ENCODE results near the gene PLEKHF1.
"Not testable (repeated sequence)": the region's sequence is repeated elsewhere in the genome, so short reads cannot be mapped to it uniquely, and the experiment has no call there.

PLEKHF1 gene

GRCh38 chr19:29665215-29665825 lies at the start of gene PLEKHF1:
TSS of gene PLEKHF1 (plus strand) at chr19:29665461. CDS start at chr19:29673840, 8,379 bp downstream.
- DNase-seq, result peak; percentile 83

- DNase-seq, result no peak
Observed at GRCh38 chr19:29615891-29616425, 49.3 kb upstream of the PLEKHF1 start.

DNA sequence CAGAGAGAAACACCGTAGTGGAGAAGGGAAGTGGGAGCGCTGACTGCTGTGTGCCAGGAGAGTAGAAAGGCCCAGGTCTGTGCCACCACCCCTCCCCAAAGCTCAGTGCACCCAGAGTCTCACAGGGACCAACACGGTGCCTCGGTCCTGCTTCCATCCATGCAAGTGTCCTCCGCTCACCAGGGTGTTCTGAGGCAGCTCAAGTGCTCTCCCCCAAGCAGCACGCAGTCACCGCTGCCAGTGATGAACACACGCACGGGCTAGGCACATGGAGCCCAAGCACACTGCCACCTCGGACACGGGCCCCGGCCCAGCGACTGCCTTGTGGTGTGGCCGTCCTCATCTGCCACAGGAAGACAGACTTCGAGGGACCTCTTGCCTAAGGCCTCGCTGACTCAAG lies 48.7 kb upstream of the PLEKHF1 start:
- DNase-seq, result no peak

DNA sequence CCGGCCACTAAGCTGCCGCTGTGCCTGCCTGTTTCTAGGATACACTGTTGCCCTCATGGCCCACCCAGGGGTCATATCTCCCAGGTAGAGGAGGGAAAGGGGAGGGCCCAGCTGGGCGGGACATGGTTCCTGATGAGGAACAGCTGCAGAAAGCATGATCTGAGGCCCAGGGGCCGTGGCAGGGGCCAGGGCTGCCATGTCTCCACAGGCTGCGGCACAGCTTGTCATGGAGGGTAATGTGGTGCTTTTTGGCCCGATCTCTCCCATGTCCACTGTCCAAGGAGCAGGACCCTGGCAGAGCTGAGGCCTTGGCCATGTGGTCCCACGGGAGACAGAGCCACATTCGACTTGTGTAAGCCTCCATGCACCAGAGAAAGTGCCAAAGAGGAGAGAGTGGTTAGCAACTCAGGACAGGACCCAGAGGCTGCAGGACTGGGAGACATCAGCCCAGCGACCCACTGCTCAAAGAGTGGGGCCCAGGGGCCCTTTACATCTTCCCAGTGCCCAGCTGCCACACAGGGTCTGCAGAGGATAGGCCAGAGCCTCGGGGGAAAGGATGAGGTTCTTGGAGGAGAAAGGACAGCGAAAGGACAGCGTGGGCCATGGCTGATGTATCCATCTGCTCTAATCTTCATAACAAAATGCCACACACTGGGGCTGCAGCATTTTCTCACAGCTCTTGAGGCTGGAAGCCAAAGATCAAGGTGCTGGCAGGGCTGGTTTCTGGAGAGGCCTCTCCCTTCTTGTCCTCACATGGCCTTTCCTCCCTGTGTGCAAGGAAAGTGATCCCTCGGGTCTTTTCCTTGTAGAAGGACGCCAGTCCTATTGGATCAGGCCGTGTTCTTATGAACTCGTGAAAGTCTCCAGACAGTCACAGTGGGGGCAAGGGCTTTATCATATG lies 47.6 kb upstream of the PLEKHF1 start:
- no peak for DNase-seq

GRCh38 chr19:29618434-29618833 lies 46.8 kb upstream of the PLEKHF1 start:
- no peak for DNase-seq

- no peak for DNase-seq
Observed at GRCh38 chr19:29618871-29619270, 46.4 kb upstream of the PLEKHF1 start.

- peak; percentile 58 for DNase-seq
Observed at GRCh38 chr19:29620931-29621351, 44.3 kb upstream of the PLEKHF1 start.

DNA sequence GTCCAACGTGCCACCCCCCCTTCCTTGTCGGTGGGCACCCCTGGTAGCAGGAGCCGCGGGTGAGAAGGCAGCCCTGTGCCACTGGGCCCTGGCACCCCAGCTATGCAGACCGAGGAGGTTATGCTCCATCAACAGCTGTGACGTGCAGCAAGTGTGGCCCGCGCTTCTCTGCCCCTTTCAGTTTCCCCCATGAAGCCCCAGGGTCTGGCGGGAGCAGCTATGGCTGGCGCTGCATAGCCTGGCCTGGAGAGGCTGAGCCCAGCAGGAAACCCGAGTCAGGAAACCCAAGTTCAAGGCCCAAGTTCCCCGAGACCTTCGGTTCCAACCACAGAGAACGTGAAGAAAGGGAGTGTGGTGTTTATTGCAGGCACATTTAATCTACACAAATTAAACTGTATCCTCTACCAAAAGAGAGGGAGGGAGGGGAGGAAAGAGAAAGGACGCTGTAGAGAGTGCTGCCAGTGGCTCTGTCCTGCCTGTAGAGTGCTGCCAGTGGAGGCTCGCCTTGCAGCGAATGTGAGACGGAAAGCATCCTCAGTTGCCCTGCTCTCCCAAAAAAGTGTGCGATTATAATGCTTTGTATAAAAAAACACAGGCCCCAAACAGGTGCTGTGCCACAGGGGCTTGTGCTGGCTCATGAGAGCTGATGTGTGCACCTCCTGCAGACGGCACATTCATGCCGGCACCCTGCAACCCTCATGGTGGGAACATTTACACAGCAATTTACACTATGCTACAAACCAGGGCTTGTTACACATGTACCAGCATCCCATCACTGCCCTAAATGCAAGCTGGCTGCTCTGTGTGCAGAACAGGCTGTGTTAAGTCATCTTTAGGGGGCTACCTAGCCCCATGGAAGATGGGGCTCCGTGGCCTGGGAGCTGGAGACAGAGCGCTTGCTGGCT lies 42.8 kb upstream of the PLEKHF1 start:
- DNase-seq, result peak; percentile 19

- peak; percentile 75 for DNase-seq
Observed at GRCh38 chr19:29623726-29624488, 41.4 kb upstream of the PLEKHF1 start.

GRCh38 chr19:29624489-29625185 lies 40.6 kb upstream of the PLEKHF1 start:
- DNase-seq, result no peak

GRCh38 chr19:29625186-29625651 lies 40.0 kb upstream of the PLEKHF1 start:
- DNase-seq, result no peak

- DNase-seq, result no peak
Observed at GRCh38 chr19:29626386-29626785, 38.9 kb upstream of the PLEKHF1 start.

- not testable (repeated sequence) for DNase-seq
Observed at GRCh38 chr19:29626832-29627231, 38.4 kb upstream of the PLEKHF1 start.

GRCh38 chr19:29628661-29629385 lies 36.4 kb upstream of the PLEKHF1 start:
- DNase-seq, result no peak

DNA sequence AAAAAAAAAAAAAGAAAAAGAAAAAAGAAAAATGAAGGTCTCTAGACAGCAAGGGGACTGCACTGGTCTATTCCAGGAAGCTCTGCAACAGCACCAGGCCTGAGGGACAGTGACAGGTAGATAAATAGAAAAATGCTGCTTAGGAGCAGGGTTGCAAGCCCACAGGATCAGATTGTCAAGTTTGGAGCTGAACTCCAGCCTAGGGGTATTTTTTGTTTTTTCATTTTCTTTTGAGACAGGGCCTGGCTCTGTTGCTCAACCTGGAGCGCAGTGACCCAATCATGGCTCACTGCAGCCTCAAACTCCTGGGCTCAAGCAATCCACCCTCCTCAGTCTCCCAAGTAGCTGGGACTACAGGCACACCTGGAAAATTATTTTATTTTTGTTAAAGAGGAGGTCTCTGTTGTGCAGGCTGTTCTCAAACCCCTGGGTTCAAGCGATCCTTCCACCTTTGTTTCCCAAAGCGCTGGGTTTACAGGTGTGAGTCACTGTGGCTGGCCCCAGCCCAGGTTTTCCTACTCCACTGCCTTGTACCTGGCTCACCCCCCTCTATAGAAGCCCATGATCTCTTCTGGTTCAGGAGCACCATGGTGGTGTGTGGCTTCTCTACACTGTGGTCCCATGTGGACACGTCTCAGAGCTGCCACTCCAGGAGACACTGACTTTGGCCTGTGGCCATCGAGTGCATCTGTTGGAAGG lies 35.3 kb upstream of the PLEKHF1 start:
- no peak for DNase-seq

- DNase-seq, result no peak
Observed at GRCh38 chr19:29630655-29631054, 34.6 kb upstream of the PLEKHF1 start.

DNA sequence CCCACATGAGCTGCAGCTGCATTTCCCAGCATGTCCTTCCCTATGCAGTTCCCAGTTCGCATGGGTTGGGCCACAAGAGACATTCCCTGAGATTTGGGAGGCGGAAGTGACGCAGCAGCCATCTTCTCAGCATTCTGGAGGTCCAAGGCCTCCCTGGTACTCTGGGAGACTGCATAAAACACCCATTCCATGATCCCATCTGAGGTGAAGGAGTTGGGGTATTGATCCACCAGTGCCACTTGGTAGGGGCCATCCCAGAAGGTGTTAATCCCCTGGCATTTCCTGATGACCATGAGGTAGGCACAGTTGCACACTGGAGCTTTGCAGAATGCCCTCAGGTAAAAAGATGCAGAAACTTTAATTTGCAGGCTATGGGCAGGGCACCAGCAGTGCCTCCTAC lies 33.8 kb upstream of the PLEKHF1 start:
- DNase-seq, result no peak

- no peak for DNase-seq
Observed at GRCh38 chr19:29634002-29634401, 31.3 kb upstream of the PLEKHF1 start.

DNA sequence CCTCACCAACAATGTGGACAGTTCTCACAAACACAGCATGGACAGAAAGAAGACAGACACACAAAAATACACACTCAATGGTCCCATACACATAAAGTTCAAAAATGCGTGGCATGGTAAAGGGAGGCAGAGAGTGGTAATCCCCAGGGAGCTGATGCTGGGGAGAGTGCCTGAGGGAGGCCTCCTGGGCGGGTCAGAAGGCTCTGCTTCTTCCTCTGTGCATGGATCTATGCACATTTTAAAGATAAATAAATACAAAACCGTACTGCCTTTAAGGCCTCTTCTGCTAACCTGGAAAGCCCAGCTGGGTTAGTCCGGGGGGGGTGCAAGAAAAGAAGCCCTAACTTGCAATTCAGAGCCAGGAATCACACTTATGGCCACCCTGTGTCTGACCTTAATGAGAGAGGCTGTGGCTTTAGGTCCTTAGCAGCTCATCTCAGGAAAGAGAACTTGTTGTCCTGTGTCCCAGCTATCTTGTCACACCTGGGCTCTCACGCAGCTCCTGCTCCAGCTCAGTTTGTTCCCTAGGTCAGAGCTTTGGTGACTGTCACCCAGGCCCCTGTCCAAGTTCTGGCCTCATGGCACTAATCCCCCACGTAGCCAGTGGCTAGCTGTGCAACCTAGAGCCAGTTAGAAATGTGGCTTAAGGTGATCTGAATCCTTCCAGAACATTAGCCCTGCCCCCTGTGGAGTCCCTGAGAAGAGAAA lies 30.7 kb upstream of the PLEKHF1 start:
- DNase-seq, result no peak
